NCI-H82 treated with DMSO at 0.1 percent for 48 hours (cell line): Measurements from ENCODE around the gene TEX52.

Experiments
- DNase-seq: peaks from one replicate; lab custom pipeline; 2025; ENCODE audit not compliant: unreplicated experiment; lab: John Stamatoyannopoulos, UW

The TEX52 gene

GRCh38 chr12:2801044-2801783 lies 55.6 kb downstream of the TEX52 start:
- no peak for DNase-seq

- DNase-seq: no peak
Measured at GRCh38 chr12:2800046-2800570, 56.7 kb downstream of the TEX52 start.
